GM12864 (cell line): ENCODE measurements around the gene CNST.
"Not testable (repeated sequence)": the region's sequence is repeated elsewhere in the genome, so short reads cannot be mapped to it uniquely, and the experiment has no call there.

Experiments used
- DNase-seq: peaks from one replicate; pipeline ENCODE4 v3.0.0-alpha.2; 2011; ENCODE audit warnings: low read depth
- H3K4me3 ChIP-seq: 2 replicates; pipeline ENCODE4 v1.5.1; 2011; ENCODE audit warnings: mild to moderate bottlenecking, low read depth, low read length, control low read depth
- CTCF ChIP-seq: IDR thresholded peaks from 2 replicates; pipeline ENCODE4 v1.5.1; 2011; ENCODE audit warnings: low read depth, mild to moderate bottlenecking, moderate library complexity, low read length, control low read depth, inconsistent platforms; ENCODE audit errors: missing control alignments

Gene CNST

GRCh38 chr1:246567646-246568235 is 1.5 kb downstream of the CNST start:
- no peak for DNase-seq
- peak overlapping the region; percentile 92 for H3K4me3 ChIP-seq
- no peak for TF ChIP-seq CTCF

DNA sequence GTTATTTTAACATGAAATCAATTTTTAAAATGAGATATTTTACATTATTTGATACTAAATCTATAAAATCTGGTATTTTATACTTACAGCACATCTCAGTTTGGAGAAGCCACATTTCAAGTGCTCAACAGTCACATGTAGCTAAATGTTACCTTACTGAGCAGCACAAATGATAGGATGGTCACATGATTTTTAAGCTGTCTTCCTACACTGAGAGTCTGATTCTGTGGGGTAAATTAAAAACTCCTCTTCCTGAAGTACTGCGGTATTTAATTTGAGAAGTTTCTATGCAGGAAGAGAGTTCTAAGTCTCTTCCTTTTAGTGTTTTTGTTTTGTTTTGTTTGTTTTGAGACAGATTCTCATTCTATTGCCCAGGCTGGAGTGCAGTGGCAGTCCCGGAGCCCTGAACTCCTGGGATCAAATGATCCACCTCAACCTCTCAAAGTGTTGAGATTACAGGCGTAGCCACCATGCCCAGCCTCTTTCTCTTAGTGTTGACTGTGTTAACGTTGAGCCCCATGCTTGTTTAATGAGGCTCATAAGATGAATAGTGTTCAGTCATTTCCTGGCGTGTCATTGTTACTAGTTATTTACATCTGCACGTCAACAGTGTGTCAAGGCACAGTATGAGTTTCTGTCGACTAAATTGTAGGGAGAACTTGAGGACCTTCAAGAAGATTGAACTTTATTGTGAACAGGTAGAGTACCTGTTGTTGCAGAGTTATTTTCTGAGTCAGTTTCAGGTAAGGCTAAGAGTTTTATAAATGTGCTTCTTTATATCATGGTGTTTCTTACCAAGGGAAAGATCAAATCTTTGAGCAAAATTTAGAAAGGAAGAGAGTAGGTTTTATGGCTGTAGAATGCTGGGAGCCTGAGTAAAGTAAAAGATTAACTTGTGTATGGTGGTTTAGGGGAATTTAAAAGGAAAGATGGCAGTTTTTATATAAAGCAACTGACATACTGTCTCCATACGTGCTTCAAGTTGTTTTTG is 3.3 kb downstream of the CNST start:
- peak; percentile 35 for DNase-seq
- TF ChIP-seq CTCF, result no peak
- H3K4me3 ChIP-seq, result peak overlapping the region; percentile 26; the same call in 1 of the 2 replicates

DNA sequence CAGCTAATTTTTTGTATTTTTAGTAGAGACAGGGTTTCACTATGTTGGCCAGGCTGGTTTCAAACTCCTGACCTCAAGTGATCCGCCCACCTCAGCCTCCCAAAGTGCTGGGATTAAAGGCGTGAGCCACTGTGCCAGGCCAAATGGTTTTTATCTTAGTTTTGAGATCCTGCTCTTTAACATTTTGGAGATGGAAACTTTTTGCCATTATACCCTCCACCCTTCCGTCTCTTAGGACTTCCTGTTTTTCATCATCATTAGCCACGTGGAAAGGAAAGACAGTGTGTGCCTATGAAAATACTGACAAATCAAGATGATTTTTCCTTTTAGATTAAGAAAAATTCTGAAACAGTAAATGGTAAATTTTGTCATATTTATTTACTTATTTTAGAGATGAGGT is 5.1 kb downstream of the CNST start:
- not testable (repeated sequence) for H3K4me3 ChIP-seq, DNase-seq

- no peak overlapping the region for H3K4me3 ChIP-seq
- no peak for DNase-seq
- TF ChIP-seq CTCF, result no peak
Measured at GRCh38 chr1:246571953-246572352, 5.7 kb downstream of the CNST start.

DNA sequence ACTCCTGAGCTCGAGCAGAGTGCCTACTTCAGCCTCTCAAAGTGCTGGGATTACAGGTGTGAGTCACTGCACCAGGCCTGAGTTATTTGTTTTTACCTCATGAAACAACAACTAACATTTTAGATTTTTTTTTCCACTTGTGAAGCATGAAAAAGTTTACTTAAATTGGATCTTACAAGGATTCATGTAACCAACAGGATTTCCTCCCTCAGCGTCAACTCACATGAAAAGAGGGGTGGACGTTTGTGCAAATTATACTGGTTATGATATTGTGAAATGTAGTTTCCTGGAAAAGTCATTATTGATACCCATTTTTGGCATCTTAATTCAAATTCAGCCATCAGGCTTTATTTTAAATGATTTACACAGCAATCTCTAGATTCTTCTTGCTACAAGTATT is 6.5 kb downstream of the CNST start:
- no peak for DNase-seq
- no peak overlapping the region for H3K4me3 ChIP-seq
- no peak for TF ChIP-seq CTCF

DNA sequence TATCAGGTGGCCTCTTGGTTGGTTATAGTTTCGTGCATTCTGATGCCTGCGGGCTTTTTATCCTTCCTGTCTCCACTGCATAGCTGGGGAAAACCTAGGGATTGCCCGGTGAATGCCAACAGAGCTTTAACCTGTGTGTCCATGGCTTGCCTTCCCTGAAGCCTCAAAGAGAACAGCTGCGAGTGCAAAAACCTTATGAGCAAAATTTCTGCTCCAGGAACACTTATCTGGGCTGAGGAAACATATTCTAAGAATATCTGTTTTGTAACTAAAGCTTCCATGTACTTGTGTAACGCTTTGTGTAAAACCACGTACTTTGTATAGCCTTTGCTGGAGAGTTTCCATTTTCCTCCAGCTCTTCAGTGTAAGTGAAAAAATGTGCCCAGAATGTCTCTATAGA is 7.2 kb downstream of the CNST start:
- TF ChIP-seq CTCF, result no peak
- DNase-seq, result no peak
- H3K4me3 ChIP-seq, result no peak overlapping the region

- TF ChIP-seq CTCF, result no peak
- DNase-seq, result no peak
- no peak overlapping the region for H3K4me3 ChIP-seq
Measured at GRCh38 chr1:246576709-246577032, 10.4 kb downstream of the CNST start.
